Ovary (tissue), 3 donors: ENCODE data around the gene ARHGAP28.

Experiments used
- CTCF ChIP-seq, 3 donors: fragments of 450-650 bp in 2 of 3; fragments of 200-600 bp in 1 of 3; IDR thresholded peaks; one replicate each; pipeline versions ENCODE4 v1.5.1 to v1.8.0; 2016 to 2022; ENCODE audit warnings: antibody characterized with exemption in 3 of 3, mild to moderate bottlenecking in 1 of 3
- POLR2A ChIP-seq: fragments of 450-650 bp; IDR thresholded peaks from one replicate; pipeline ENCODE4 v1.6.1; 2017; ENCODE audit warnings: antibody characterized with exemption, mild to moderate bottlenecking, moderate library complexity
- donor health status: DM: no; HTN: no; CAD: no.

- no peak for TF ChIP-seq CTCF (IDR thresholded peaks at IDR 0.05)
- no peak for TF ChIP-seq POLR2A
These were observed 225.8 kb downstream of the ARHGAP28 start for GRCh38 chr18:6955304-6955703.
